H1 (cell line): ENCODE data around the gene CLCC1. TPM values are rescaled to one million over a fixed set of nuclear protein-coding genes. Genes with fewer than 3 reads are reported as not detected.
"Not testable (repeated sequence)": the region's sequence is repeated elsewhere in the genome, so short reads cannot be mapped to it uniquely, and the experiment has no call there.

Source experiments
- CTCF ChIA-PET: fragments of 300-600 bp; sonication (Branson Sonifier 250); formaldehyde crosslinking; loops from one replicate; lab custom pipeline; 2021; ENCODE audit not compliant: partially characterized antibody; lab: Charles Lee
- POLR2A ChIA-PET: fragments of 300-600 bp; sonication (Branson Sonifier 250); formaldehyde crosslinking; loops from one replicate; lab custom pipeline; 2021; ENCODE audit warnings: inconsistent platforms; ENCODE audit not compliant: partially characterized antibody; lab: Charles Lee
- DNase-seq, 2 experiments: peaks; one replicate each; pipeline versions ENCODE4 v3.0.0 to v3.0.0-alpha.2; 2010 to 2022; ENCODE audit warnings: low spot score in 2 of 2, low read depth in 1 of 2, mixed read lengths in 1 of 2
- FAIRE-seq: peaks from 2 replicates; lab custom pipeline; 2011; peaks lifted over from hg19 to GRCh38; lab: Jason Lieb, UNC
- H2AFZ ChIP-seq: 2 replicates; pipeline ENCODE4 v1.8.1; 2012; ENCODE audit warnings: low read length, inconsistent platforms
- H2AK5ac ChIP-seq: 2 replicates; pipeline ENCODE4 v1.6.1; 2013; ENCODE audit warnings: low read depth, low read length
- H2BK120ac ChIP-seq: replicated peaks from 2 replicates; pipeline ENCODE3; 2013; ENCODE audit warnings: low read depth, low read length, inconsistent platforms
- H2BK12ac ChIP-seq: 2 replicates; pipeline ENCODE4 v1.6.1; 2013; ENCODE audit warnings: low read depth, low read length
- H2BK15ac ChIP-seq: 2 replicates; pipeline ENCODE4 v1.6.1; 2013; ENCODE audit warnings: low read length
- H2BK20ac ChIP-seq: 2 replicates; pipeline ENCODE4 v1.6.1; 2013; ENCODE audit warnings: low read length
- H2BK5ac ChIP-seq: 2 replicates; pipeline ENCODE4 v1.6.1; 2013; ENCODE audit warnings: low read depth, low read length
- H3K14ac ChIP-seq: 2 replicates; pipeline ENCODE4 v1.6.1; 2013; ENCODE audit warnings: inconsistent platforms; ENCODE audit not compliant: insufficient read length
- H3K18ac ChIP-seq: 2 replicates; pipeline ENCODE4 v1.6.1; 2013; ENCODE audit warnings: low read length; ENCODE audit errors: extremely low read depth
- H3K23ac ChIP-seq: 2 replicates; pipeline ENCODE4 v1.6.1; 2013; ENCODE audit warnings: inconsistent platforms; ENCODE audit not compliant: insufficient read length
- H3K23me2 ChIP-seq: 2 replicates; pipeline ENCODE4 v1.6.1; 2013; ENCODE audit warnings: low read depth, low read length
- H3K27ac ChIP-seq: 2 replicates; pipeline ENCODE4 v1.6.1; 2011; ENCODE audit warnings: low read depth, low read length, inconsistent platforms
- H3K27me3 ChIP-seq, 4 experiments: replicated peaks in 1 of 4; 1 replicate in 1 of 4; 2 replicates in 3 of 4; pipeline versions ENCODE4 v1.6.1 to v1.8.1; 2011 to 2013; ENCODE audit warnings: low read length in 3 of 4, mild to moderate bottlenecking in 3 of 4, inconsistent platforms in 2 of 4, mixed read lengths in 2 of 4, moderate library complexity in 1 of 4; ENCODE audit not compliant: control insufficient read depth in 3 of 4, insufficient read depth in 3 of 4; ENCODE audit errors: extremely low read depth in 1 of 4
- H3K36me3 ChIP-seq, 4 experiments: 2 replicates each; pipeline versions ENCODE4 v1.6.1 to v1.8.1; 2011 to 2013; ENCODE audit warnings: mild to moderate bottlenecking in 4 of 4, low read length in 3 of 4, moderate library complexity in 2 of 4, control low read depth in 1 of 4, inconsistent platforms in 1 of 4; ENCODE audit not compliant: insufficient read depth in 4 of 4, control insufficient read depth in 2 of 4
- H3K4ac ChIP-seq: replicated peaks from 2 replicates; pipeline ENCODE3; 2013; ENCODE audit warnings: low read length, low read depth, mixed read lengths, inconsistent platforms; ENCODE audit not compliant: insufficient read length
- H3K4me1 ChIP-seq, 4 experiments: replicated peaks in 1 of 4; 1 replicate in 1 of 4; 2 replicates in 3 of 4; pipeline versions ENCODE4 v1.6.1 to v1.8.1; 2011 to 2013; ENCODE audit warnings: low read length in 3 of 4, inconsistent platforms in 2 of 4, mixed read lengths in 1 of 4; ENCODE audit not compliant: insufficient read depth in 4 of 4, control insufficient read depth in 3 of 4
- H3K4me2 ChIP-seq, 2 experiments: 2 replicates each; pipeline versions ENCODE4 v1.6.1 to v1.8.1; 2011 to 2013; ENCODE audit warnings: low read depth in 2 of 2, low read length in 2 of 2, control low read depth in 1 of 2, inconsistent platforms in 1 of 2, mild to moderate bottlenecking in 1 of 2; ENCODE audit not compliant: insufficient read depth in 1 of 2
- H3K4me3 ChIP-seq, 4 experiments: fragments of 200-600, 300-600 bp in 1 of 4; sonication (generic), shearing (Covaris generic), sonication (Bioruptor Twin) in 1 of 4; 2 replicates each; pipeline versions ENCODE4 v1.5.1 to v1.8.1; 2011 to 2016; ENCODE audit warnings: low read length in 4 of 4, low read depth in 3 of 4, control low read depth in 2 of 4, inconsistent platforms in 2 of 4, mild to moderate bottlenecking in 2 of 4, mixed read lengths in 1 of 4, moderate library complexity in 1 of 4; ENCODE audit not compliant: insufficient read depth in 2 of 4; ENCODE audit errors: extremely low read depth in 1 of 4
- H3K56ac ChIP-seq: replicated peaks from 2 replicates; pipeline ENCODE3; 2013; ENCODE audit warnings: low read depth, mild to moderate bottlenecking, mixed read lengths, low read length, inconsistent platforms; ENCODE audit not compliant: insufficient read length
- H3K79me1 ChIP-seq: 2 replicates; pipeline ENCODE4 v1.6.1; 2013; ENCODE audit warnings: low read depth, low read length, control low read depth
- H3K79me2 ChIP-seq, 2 experiments: 2 replicates each; pipeline versions ENCODE4 v1.6.1 to v1.8.1; 2012 to 2013; ENCODE audit warnings: low read length in 2 of 2, mild to moderate bottlenecking in 2 of 2, inconsistent platforms in 1 of 2; ENCODE audit not compliant: insufficient read depth in 2 of 2, control insufficient read depth in 1 of 2
- H3K9ac ChIP-seq, 4 experiments: replicated peaks in 1 of 4; 1 replicate in 1 of 4; 2 replicates in 3 of 4; pipeline versions ENCODE4 v1.6.1 to v1.8.1; 2011 to 2013; ENCODE audit warnings: low read depth in 3 of 4, low read length in 3 of 4, control low read depth in 2 of 4, mild to moderate bottlenecking in 2 of 4, moderate library complexity in 2 of 4, inconsistent platforms in 1 of 4; ENCODE audit errors: extremely low read depth in 1 of 4
- H3K9me3 ChIP-seq, 2 experiments: 2 replicates each; pipeline versions ENCODE4 v1.6.1 to v1.8.1; 2012 to 2013; ENCODE audit warnings: mild to moderate bottlenecking in 2 of 2, moderate library complexity in 2 of 2, control low read depth in 1 of 2, inconsistent platforms in 1 of 2, low read depth in 1 of 2, low read length in 1 of 2, mixed read lengths in 1 of 2; ENCODE audit not compliant: insufficient read depth in 2 of 2
- H4K20me1 ChIP-seq, 2 experiments: replicated peaks in 1 of 2; 2 replicates each; pipeline versions ENCODE3 to v1.8.1; 2011 to 2013; ENCODE audit warnings: inconsistent platforms in 2 of 2, low read length in 2 of 2, mild to moderate bottlenecking in 1 of 2; ENCODE audit not compliant: insufficient read depth in 2 of 2, control insufficient read depth in 1 of 2
- H4K5ac ChIP-seq: 2 replicates; pipeline ENCODE4 v1.6.1; 2013; ENCODE audit warnings: low read length, low read depth, mixed read lengths, inconsistent platforms; ENCODE audit not compliant: insufficient read length
- H4K8ac ChIP-seq: 2 replicates; pipeline ENCODE4 v1.8.0; 2013; ENCODE audit warnings: mild to moderate bottlenecking, moderate library complexity, low read length, inconsistent platforms; ENCODE audit not compliant: insufficient read depth; ENCODE audit errors: extremely low read depth
- H4K91ac ChIP-seq: replicated peaks from 2 replicates; pipeline ENCODE3; 2013; ENCODE audit warnings: low read length, mixed read lengths, inconsistent platforms; ENCODE audit not compliant: insufficient read length
- WGBS, 2 experiments: shearing (Covaris generic) in 1 of 2; methylation state at CpG; one replicate each; pipeline versions ENCODE4 v1.1.6 to v1.1.7; 2013 to 2015; ENCODE audit warnings: low lambda C conversion rate in 2 of 2, mixed read lengths in 2 of 2, inconsistent platforms in 1 of 2, low coverage in 1 of 2, missing lambda C conversion rate in 1 of 2; ENCODE audit not compliant: insufficient replicate concordance in 2 of 2, insufficient coverage in 1 of 2, insufficient read length in 1 of 2; ENCODE audit errors: extremely low coverage in 1 of 2, missing lambda C conversion rate in 1 of 2; 5-methylcytosine and 5-hydroxymethylcytosine counted together
- polyA plus RNA-seq, 7 experiments: library from polyadenylated mRNA; depleted of rRNA in 3 of 7; stranded (reverse) in 5 of 7; unstranded in 2 of 7; fragments of >200 nt in 5 of 7; fragments of 200-250 nt in 2 of 7; gene quantifications; 1 replicate in 5 of 7; 2 replicates in 1 of 7; 4 replicates in 1 of 7; pipeline versions ENCODE4 v1.2.1 to v1.2.3, GENCODE V29; 2011 to 2013; ENCODE audit warnings: missing spikeins in 2 of 7, mixed read lengths in 2 of 7
- total RNA-seq: library from RNA; stranded (reverse); fragmentation: NEBNext Ultra II Directional; extraction: Animal tissue kit (Norgen Biotek cat#: 25700); gene quantifications from 2 replicates; pipeline ENCODE4 v1.2.1, GENCODE V29; 2021

The CLCC1 gene
- total and polyA plus RNA-seq, 2 of the 8 experiments (the other 6 are each of a cell fraction or from before 2014, with no cell fraction given) = 8.1 to 23.8 TPM

GRCh38 chr1:108996622-108997021, 33.3 kb upstream of the CLCC1 start:
- H3K18ac ChIP-seq, H3K27me3 ChIP-seq, H3K4me1 ChIP-seq, H4K5ac ChIP-seq, H4K20me1 ChIP-seq, DNase-seq, H2BK20ac ChIP-seq, H3K14ac ChIP-seq, H3K23ac ChIP-seq, H2AFZ ChIP-seq, H3K36me3 ChIP-seq, H3K56ac ChIP-seq, H2BK120ac ChIP-seq, H2BK15ac ChIP-seq, H3K4ac ChIP-seq, H3K27ac ChIP-seq, H3K9ac ChIP-seq, H3K9me3 ChIP-seq, H3K79me2 ChIP-seq, H3K79me1 ChIP-seq, H2AK5ac ChIP-seq, H2BK12ac ChIP-seq, H3K4me2 ChIP-seq, H4K8ac ChIP-seq, H2BK5ac ChIP-seq, H3K23me2 ChIP-seq, H4K91ac ChIP-seq, H3K4me3 ChIP-seq, FAIRE-seq, POLR2A ChIA-PET: not testable (repeated sequence)
- 89% methylated on average over 3 of the region's 3 CpGs; no CpG with 5 or more reads in 1 of the 2 experiments for WGBS, 2 experiments
- CTCF ChIA-PET = interaction anchor here (0.5 to 0.6 kb wide), 2 partner anchors 8 to 43 kb away, joined by 3 to 5 read pairs; no protein-coding TSS in a partner anchor
